Esophagus muscularis mucosa (tissue), 4 donors: ENCODE measurements around the gene MAGEA8. TPM values are rescaled to one million over a fixed set of nuclear protein-coding genes. Genes with fewer than 3 reads are reported as not detected.
"Not testable (repeated sequence)": the region's sequence is repeated elsewhere in the genome, so short reads cannot be mapped to it uniquely, and the experiment has no call there.

Source experiments
- DNase-seq: peaks from one replicate; pipeline ENCODE4 v3.0.0-alpha.2; 2017; ENCODE audit errors: extremely low spot score
- H3K27ac ChIP-seq, 4 donors: fragments of 200-600 bp; sonication (generic); replicated peaks in 1 of 4; 1 replicate in 3 of 4; 2 replicates in 1 of 4; pipeline ENCODE4 v1.5.1; 2016 to 2019; ENCODE audit warnings: mild to moderate bottlenecking in 1 of 4
- H3K27me3 ChIP-seq, 4 donors: fragments of 200-600 bp; sonication (generic); one replicate each; pipeline versions ENCODE4 v1.5.1 to v1.6.0; 2016 to 2019
- H3K36me3 ChIP-seq, 4 donors: fragments of 200-600 bp; sonication (generic); one replicate each; pipeline ENCODE4 v1.5.1; 2016 to 2019
- H3K4me1 ChIP-seq, 4 donors: fragments of 200-600 bp; sonication (generic); one replicate each; pipeline ENCODE4 v1.5.1; 2016 to 2019
- H3K4me3 ChIP-seq, 4 donors: fragments of 200-600 bp; sonication (generic); 1 replicate in 2 of 4; 2 replicates in 2 of 4; pipeline ENCODE4 v1.5.1; 2016 to 2019; ENCODE audit warnings: mild to moderate bottlenecking in 4 of 4, moderate library complexity in 1 of 4
- H3K9me3 ChIP-seq, 4 donors: fragments of 200-600 bp; sonication (generic); 1 replicate in 3 of 4; 2 replicates in 1 of 4; pipeline ENCODE4 v1.5.1; 2016 to 2019
- EP300 ChIP-seq: sonication (generic); formaldehyde crosslinking; IDR thresholded peaks from one replicate; pipeline ENCODE4 v1.6.1; 2017; ENCODE audit warnings: antibody characterized with exemption
- POLR2A ChIP-seq: fragments of 450-650 bp; IDR thresholded peaks from one replicate; pipeline ENCODE4 v1.6.1; 2017; ENCODE audit warnings: antibody characterized with exemption, moderate library complexity, mild to moderate bottlenecking, low read depth
- POLR2AphosphoS5 ChIP-seq, 2 donors: sonication (generic); formaldehyde crosslinking; IDR thresholded peaks; one replicate each; pipeline ENCODE4 v1.6.1; 2017; ENCODE audit warnings: antibody characterized with exemption in 2 of 2
- WGBS: methylation state at CpG from one replicate; pipeline ENCODE4 v1.1.5; 2018; 5-methylcytosine and 5-hydroxymethylcytosine counted together
- intact Hi-C: fragments of 100-400 bp; cut with DNase I; formaldehyde crosslinking; loops from one replicate; pipeline ENCODE4 v1.15.1; 2023
- total RNA-seq, 4 donors: library from RNA; depleted of rRNA; stranded (reverse); fragments of >200 nt; gene quantifications; one replicate each; pipeline versions ENCODE4 v1.1.0 to v1.2.1, GENCODE V29; 2016
- TF ChIP-seq, protein P1 (sequence below), 3 experiments: fragments of 200-600 bp in 2 of 3; fragments of 450-650 bp in 1 of 3; sonication (generic) in 2 of 3; IDR thresholded peaks; one replicate each; pipeline ENCODE4 v1.5.1; 2017 to 2019; ENCODE audit warnings: antibody characterized with exemption in 3 of 3, mild to moderate bottlenecking in 2 of 3, moderate library complexity in 1 of 3

MAGEA8 gene, protein sequence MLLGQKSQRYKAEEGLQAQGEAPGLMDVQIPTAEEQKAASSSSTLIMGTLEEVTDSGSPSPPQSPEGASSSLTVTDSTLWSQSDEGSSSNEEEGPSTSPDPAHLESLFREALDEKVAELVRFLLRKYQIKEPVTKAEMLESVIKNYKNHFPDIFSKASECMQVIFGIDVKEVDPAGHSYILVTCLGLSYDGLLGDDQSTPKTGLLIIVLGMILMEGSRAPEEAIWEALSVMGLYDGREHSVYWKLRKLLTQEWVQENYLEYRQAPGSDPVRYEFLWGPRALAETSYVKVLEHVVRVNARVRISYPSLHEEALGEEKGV
- total RNA-seq = not detected

DNA sequence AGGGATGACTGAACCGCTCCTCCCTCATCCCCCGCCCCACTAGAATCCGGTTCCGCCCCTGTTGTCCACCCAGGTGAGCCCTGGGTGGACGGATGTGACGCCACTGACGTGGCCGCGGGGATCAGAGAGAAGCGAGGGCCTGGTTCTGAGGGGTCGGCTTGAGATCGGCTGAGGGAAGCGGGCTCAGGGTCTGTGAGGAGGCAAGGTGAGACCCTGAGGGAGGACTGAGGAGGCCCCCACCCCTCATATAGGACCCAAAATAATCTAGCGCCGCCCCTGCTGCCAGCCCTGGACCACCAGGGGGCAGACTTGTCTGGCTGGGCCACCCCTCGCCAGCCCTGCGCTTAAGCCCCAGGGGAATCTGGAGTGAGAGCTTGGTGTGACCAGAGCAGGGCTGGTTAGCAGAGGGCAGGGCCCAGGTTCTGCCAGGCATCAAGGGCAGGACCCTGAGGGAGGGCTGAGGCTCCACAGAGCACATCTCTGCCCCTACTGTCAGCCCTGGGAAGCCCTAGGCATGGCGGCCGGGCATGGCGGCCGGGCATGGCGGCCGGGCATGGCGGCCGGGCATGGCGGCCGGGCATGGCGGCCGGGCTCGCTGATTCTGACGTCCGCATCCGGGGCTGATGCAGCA lies at the start of gene MAGEA8:
Gene MAGEA8, plus strand, starts transcription at position 103 of the 631 bp plus-strand sequence. CDS start 3,090 bp downstream, outside the sequence.
- no peaks in the 10 kb centered on the region for H3K9me3 ChIP-seq
- 89% methylated on average over 30 of the region's 33 CpGs for WGBS
- TF ChIP-seq POLR2AphosphoS5 (IDR thresholded peaks at IDR 0.05) (no peak), EP300 (no peak), POLR2A (no peak)
- TF ChIP-seq, protein P1, sequence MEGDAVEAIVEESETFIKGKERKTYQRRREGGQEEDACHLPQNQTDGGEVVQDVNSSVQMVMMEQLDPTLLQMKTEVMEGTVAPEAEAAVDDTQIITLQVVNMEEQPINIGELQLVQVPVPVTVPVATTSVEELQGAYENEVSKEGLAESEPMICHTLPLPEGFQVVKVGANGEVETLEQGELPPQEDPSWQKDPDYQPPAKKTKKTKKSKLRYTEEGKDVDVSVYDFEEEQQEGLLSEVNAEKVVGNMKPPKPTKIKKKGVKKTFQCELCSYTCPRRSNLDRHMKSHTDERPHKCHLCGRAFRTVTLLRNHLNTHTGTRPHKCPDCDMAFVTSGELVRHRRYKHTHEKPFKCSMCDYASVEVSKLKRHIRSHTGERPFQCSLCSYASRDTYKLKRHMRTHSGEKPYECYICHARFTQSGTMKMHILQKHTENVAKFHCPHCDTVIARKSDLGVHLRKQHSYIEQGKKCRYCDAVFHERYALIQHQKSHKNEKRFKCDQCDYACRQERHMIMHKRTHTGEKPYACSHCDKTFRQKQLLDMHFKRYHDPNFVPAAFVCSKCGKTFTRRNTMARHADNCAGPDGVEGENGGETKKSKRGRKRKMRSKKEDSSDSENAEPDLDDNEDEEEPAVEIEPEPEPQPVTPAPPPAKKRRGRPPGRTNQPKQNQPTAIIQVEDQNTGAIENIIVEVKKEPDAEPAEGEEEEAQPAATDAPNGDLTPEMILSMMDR (IDR thresholded peaks at IDR 0.05) = no peak
- H3K36me3 ChIP-seq = no peaks in the 10 kb centered on the region
- DNase-seq = no peak
- H3K27me3 ChIP-seq = no peaks in the 10 kb centered on the region
- no peak within 1 kb of the TSS for H3K4me3 ChIP-seq
- no peak within 1 kb of the TSS for H3K27ac ChIP-seq
- H3K4me1 ChIP-seq = no peaks in the 10 kb centered on the region
- intact Hi-C loops = no loop called here

DNA sequence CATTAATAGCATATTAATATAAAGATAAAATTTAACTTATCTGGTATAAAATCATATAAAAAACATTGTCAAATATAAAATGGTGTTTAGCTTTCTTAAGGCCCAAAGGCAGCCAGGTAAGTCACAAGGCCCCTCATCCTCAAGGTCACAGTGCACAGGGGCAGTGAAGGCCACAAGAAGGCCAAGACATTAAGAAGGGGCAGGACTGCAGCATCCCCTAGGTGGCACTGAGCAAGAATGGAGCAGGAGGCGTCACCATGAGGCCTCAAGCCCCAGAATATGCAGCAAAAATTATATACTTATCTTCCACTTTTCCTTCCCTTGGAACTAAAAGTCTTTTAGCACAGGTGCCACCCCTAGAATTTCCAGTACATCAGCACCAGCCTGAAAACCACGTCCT lies 49.5 kb upstream of the MAGEA8 start:
- Histone ChIP-seq H3K4me3 (no peak overlapping the region), H3K27me3 (no peaks in the 10 kb centered on the region), H3K36me3 (no peaks in the 10 kb centered on the region), H3K4me1 (peaks cover 0 to 8% (median 4%) of the 10 kb centered on the region in 4 donors), H3K27ac (no peak overlapping the region), H3K9me3 (no peaks in the 10 kb centered on the region)
- 62% methylated on average over 2 of the region's 2 CpGs for WGBS
- no peak for DNase-seq
- intact Hi-C loops = no loop called here
- TF ChIP-seq POLR2AphosphoS5 (IDR thresholded peaks at IDR 0.05) (no peak), POLR2A (no peak), EP300 (no peak)
- TF ChIP-seq, protein P1 (IDR thresholded peaks at IDR 0.05) = no peak

DNA sequence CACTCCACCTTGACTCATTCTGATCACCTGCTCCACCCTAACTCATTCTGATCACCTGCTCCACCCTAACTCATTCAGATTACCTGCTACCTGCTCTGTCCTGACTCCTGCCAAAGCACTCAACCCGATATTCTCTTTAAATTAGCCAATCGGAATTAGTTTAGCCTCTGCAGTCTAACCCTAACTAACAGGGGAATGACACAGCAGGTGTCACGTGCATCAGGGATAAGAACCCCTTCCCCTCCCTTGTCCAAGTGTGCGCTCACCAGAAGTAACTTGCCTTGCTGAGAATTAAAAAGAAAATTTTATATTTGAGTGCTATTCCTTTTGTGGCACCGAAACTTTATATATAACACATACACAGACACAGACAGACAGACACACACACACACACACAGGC lies 44.3 kb upstream of the MAGEA8 start:
- intact Hi-C loops, H3K27ac ChIP-seq: not testable (repeated sequence)

DNA sequence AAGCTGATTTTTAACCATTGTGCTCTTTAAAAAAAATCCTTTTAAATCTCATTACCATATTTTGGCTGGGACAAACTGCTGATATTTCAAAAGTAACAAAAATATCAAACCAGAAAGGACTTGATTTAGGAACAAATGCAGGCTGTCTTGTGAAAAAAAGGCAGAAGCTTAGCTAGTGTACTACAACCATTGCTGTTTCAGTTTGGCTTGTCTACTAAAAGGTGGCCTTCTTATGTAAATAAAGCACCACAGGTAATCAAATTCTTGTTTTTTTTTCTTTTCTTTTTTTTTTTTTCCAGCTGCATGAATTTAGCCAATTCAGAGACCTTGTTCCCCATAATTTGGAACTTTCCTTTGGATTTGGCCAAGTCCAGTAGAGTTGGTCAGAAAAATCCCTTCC lies 43.8 kb upstream of the MAGEA8 start:
- DNase-seq = no peak
- Histone ChIP-seq H3K4me3 (no peak overlapping the region), H3K4me1 (no peaks in the 10 kb centered on the region), H3K9me3 (no peaks in the 10 kb centered on the region), H3K27ac (no peak overlapping the region), H3K27me3 (no peaks in the 10 kb centered on the region), H3K36me3 (no peaks in the 10 kb centered on the region)
- TF ChIP-seq, protein P1 (IDR thresholded peaks at IDR 0.05) = no peak
- TF ChIP-seq EP300 = no peak
- TF ChIP-seq POLR2AphosphoS5 (IDR thresholded peaks at IDR 0.05) = no peak
- no peak for TF ChIP-seq POLR2A
- intact Hi-C loops = no loop called here

More for the DNA sequence above, 44.3 kb upstream of the MAGEA8 start:
- not testable (repeated sequence) for H3K27me3 ChIP-seq, DNase-seq, H3K4me3 ChIP-seq, H3K4me1 ChIP-seq, H3K36me3 ChIP-seq, H3K9me3 ChIP-seq
- 59% methylated on average over 5 of the region's 5 CpGs for WGBS

DNA sequence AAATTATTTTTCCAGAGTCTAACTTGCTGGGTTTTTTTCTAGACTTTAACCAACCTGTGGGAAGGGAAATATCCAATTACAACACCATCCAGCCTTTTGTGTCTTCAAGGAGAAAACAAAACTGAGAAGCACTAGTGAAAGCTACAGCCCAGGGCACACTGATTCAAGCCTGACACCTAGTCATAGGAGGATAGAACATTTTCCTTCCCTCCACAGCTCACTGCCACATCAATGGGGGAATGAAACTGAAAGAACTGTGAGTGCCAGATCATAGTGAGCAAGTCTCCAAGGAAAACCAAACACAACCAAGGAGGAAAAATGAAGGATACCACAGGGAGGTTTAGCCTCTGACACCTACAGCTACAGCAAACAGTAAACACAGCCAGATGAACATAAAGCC lies 43.3 kb upstream of the MAGEA8 start:
- Histone ChIP-seq H3K9me3 (no peaks in the 10 kb centered on the region), H3K36me3 (no peaks in the 10 kb centered on the region), H3K4me3 (no peak overlapping the region), H3K4me1 (no peaks in the 10 kb centered on the region), H3K27me3 (no peaks in the 10 kb centered on the region), H3K27ac (no peak overlapping the region)
- intact Hi-C loops = no loop called here
- TF ChIP-seq POLR2AphosphoS5 (IDR thresholded peaks at IDR 0.05) (no peak), POLR2A (no peak), EP300 (no peak)
- TF ChIP-seq, protein P1 (IDR thresholded peaks at IDR 0.05) = no peak
- no peak for DNase-seq
